Cardiac muscle cell (in vitro differentiated cells and primary cell): ENCODE data around the gene ARHGAP10. TPM values are rescaled to one million over a fixed set of nuclear protein-coding genes. Genes with fewer than 3 reads are reported as not detected.

ENCODE experiments used
- DNase-seq, 2 donors: peaks; one replicate each; pipeline versions ENCODE4 v3.0.0 to v3.0.0-alpha.2; 2010 to 2017; ENCODE audit warnings: low read depth in 1 of 2, low spot score in 1 of 2
- H3K27ac ChIP-seq: fragments of 200-600 bp; sonication (generic); 2 replicates; pipeline ENCODE4 v1.5.1; 2016
- H3K27me3 ChIP-seq: fragments of 200-600 bp; sonication (generic); 2 replicates; pipeline ENCODE4 v1.6.0; 2016; ENCODE audit warnings: control low read depth
- H3K36me3 ChIP-seq: fragments of 200-600 bp; sonication (generic); 2 replicates; pipeline ENCODE4 v1.5.1; 2016; ENCODE audit warnings: control low read depth
- H3K4me1 ChIP-seq: fragments of 200-600 bp; sonication (generic); 2 replicates; pipeline ENCODE4 v1.8.1; 2017; ENCODE audit warnings: low read depth, mild to moderate bottlenecking, mixed run types
- H3K4me3 ChIP-seq: fragments of 200-600 bp; sonication (generic); 2 replicates; pipeline ENCODE4 v1.5.1; 2016; ENCODE audit warnings: mild to moderate bottlenecking
- H3K9me3 ChIP-seq: fragments of 200-600 bp; sonication (generic); 2 replicates; pipeline ENCODE4 v1.5.1; 2017; ENCODE audit warnings: low read depth, mild to moderate bottlenecking, control low read depth
- polyA plus RNA-seq: library from polyadenylated mRNA; unstranded; fragments of >200 nt; fragmentation: Nextera tagmentation; extraction: Ambion mirVana; gene quantifications from 2 replicates; pipeline ENCODE4 v1.2.1, GENCODE V29; 2016
- total RNA-seq: library from RNA; depleted of rRNA; stranded (reverse); fragments of >200 nt; gene quantifications from 2 replicates; pipeline ENCODE4 v1.2.3, GENCODE V29; 2016
- TF ChIP-seq, protein P1 (sequence below): IDR thresholded peaks from 2 replicates; pipeline ENCODE4 v1.5.1; 2012; ENCODE audit warnings: low read depth, mild to moderate bottlenecking, low read length

Gene ARHGAP10
- total and polyA plus RNA-seq, 2 experiments from 2014 or later: 12.1 to 15.0 TPM

DNA sequence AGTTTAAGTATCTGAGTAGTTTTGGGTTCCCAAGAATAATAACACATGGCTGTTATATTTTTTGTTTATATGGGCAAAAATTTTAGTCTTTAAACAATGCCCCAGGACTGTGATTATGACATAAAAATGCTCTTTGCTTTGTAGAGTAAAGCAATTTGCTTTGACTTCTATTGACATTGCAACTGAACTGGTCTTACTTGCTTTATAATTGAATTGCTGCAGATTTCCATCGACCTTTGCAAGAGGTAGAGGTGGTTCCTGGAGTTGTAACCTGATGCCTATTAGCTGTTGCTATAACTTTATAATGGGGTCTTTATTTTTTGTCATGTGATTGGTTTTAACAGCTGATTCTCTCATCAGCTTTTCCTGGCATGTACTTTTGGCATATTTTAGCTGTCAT, 302.9 kb downstream of the ARHGAP10 start:
- DNase-seq: no peak
- no peaks in the 10 kb centered on the region for H3K27me3 ChIP-seq
- H3K9me3 ChIP-seq: no peaks in the 10 kb centered on the region
- H3K27ac ChIP-seq: no peak overlapping the region
- TF ChIP-seq, protein P1, sequence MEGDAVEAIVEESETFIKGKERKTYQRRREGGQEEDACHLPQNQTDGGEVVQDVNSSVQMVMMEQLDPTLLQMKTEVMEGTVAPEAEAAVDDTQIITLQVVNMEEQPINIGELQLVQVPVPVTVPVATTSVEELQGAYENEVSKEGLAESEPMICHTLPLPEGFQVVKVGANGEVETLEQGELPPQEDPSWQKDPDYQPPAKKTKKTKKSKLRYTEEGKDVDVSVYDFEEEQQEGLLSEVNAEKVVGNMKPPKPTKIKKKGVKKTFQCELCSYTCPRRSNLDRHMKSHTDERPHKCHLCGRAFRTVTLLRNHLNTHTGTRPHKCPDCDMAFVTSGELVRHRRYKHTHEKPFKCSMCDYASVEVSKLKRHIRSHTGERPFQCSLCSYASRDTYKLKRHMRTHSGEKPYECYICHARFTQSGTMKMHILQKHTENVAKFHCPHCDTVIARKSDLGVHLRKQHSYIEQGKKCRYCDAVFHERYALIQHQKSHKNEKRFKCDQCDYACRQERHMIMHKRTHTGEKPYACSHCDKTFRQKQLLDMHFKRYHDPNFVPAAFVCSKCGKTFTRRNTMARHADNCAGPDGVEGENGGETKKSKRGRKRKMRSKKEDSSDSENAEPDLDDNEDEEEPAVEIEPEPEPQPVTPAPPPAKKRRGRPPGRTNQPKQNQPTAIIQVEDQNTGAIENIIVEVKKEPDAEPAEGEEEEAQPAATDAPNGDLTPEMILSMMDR: no peak
- no peak overlapping the region for H3K4me3 ChIP-seq
- no peaks in the 10 kb centered on the region for H3K4me1 ChIP-seq
- H3K36me3 ChIP-seq: no peaks in the 10 kb centered on the region

DNA sequence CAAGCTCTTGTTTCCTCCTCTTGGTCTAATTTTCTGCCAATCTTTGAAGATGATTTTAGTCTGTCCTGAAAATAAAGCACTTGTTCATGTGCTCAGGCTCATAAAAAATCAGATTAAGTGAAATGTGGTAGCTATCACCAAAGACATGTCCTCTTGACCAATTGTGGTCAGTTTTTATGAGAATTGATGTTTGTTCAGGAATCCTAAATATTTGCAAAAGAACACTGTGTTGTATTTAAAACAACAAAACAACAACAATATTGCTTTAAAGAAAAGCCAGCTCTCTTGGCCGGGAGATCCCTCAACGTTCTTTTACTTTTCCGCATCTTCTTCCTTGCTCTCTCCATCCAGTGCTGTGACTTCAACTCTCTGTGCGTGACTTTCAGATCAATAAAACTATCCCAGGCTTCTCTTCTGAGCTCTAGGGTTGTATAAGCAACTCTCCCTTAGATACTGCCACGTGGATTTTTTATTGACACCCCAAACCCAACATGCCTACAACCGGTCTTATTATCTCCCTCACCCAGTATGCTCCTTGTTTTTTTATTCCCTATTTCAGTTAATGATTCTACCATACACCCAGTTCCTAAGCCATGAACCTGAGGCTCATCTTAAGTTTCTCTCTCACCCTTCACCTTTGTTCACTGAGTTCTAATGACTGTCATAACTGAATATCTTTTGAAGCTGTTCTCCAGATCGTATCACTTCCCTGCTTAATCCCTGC, 309.9 kb downstream of the ARHGAP10 start:
- no peaks in the 10 kb centered on the region for H3K4me1 ChIP-seq
- H3K9me3 ChIP-seq: no peaks in the 10 kb centered on the region
- no peaks in the 10 kb centered on the region for H3K27me3 ChIP-seq
- no peak for DNase-seq
- no peak overlapping the region for H3K4me3 ChIP-seq
- no peak overlapping the region for H3K27ac ChIP-seq
- TF ChIP-seq, protein P1: no peak
- H3K36me3 ChIP-seq: no peaks in the 10 kb centered on the region

DNA sequence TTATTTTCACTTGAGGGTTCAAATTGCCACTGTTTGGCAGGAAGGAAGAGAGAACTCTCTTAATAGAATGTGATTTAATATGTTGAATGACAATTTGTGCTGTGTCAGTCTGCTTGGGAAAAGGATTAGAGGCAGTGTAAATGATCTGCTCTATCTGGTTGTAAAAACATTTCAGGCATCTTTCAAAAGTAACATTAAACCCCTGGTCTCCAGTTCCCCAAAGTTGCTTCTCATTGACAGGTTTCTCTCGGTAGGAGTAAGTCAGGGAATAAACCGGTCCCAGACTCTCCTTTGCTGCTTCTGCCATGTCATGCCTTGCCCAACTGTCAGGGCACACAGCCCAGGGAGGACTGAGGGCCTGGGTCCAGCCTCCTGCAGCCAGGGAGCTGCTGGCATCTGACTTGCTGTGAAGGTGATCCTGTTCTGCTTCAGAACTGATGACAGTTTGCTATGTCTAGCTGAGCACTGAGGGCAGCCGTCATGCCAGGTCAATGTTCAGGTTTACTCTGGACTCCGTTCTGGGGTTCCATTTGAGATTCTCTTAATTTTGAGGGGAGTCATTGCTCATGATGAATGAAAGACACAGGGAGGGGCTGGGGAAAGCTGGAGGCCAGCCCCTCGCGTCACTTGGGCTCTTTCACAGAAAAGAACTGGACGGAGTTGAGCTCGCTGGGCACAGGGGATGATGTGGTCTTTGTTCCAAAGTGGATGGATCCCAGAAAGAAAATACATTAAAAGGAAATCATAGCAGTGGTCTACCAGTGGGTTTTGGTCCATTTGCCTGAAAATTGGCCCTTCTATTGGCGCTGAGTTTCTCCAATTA, 312.4 kb downstream of the ARHGAP10 start:
- Histone ChIP-seq H3K4me1 (peaks cover 7% of the 10 kb centered on the region), H3K36me3 (no peaks in the 10 kb centered on the region), H3K27me3 (no peaks in the 10 kb centered on the region), H3K27ac (no peak overlapping the region), H3K9me3 (no peaks in the 10 kb centered on the region), H3K4me3 (no peak overlapping the region)
- TF ChIP-seq, protein P1: no peak
- DNase-seq: no peak

DNA sequence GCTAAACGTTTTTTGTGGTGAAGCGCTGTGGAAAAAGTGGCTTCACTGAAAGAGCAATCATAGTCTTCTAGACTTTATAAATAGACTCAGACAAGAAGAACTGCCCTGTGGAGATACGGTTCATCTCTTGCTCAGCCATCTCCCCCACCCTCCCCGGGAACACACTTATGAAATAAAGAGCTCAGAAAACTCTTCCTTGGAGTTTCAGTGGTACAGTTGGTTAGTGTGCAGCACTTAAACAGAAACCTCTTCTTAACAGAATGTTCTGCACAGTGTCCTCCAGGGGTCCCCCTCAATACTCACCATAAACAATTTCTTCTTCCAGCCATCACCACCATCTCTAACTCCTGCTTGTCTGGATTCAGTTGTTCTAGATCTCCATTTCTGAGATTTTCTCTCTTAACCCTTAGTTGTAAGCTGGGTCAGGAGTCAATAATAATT, 313.0 kb downstream of the ARHGAP10 start:
- TF ChIP-seq, protein P1: no peak
- peaks cover 7% of the 10 kb centered on the region for H3K4me1 ChIP-seq
- DNase-seq: peak in 1 of 2 donors; percentile 25
- H3K9me3 ChIP-seq: no peaks in the 10 kb centered on the region
- no peak overlapping the region for H3K27ac ChIP-seq
- H3K4me3 ChIP-seq: no peak overlapping the region
- H3K36me3 ChIP-seq: no peaks in the 10 kb centered on the region
- H3K27me3 ChIP-seq: no peaks in the 10 kb centered on the region

DNA sequence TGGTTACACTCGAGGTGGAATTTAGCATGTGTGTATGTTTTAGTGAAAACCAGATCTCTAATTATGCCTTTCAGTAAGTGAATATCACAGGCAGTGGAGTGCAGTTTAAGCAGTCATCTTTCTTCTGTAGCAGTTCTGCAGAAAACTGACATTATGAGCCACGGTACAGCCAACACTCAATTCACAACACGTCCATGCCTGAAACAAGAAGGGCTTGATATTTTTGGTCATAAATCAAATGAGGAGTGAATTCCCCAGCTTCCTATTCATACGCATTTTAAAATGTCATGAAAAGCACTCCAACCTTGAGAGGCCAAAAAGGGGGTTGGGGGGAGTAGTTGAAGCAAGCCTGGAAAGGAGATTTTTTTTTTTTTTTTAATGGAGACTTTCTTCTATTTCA, 316.7 kb downstream of the ARHGAP10 start:
- Histone ChIP-seq H3K4me3 (no peak overlapping the region), H3K9me3 (no peaks in the 10 kb centered on the region), H3K36me3 (no peaks in the 10 kb centered on the region), H3K27ac (no peak overlapping the region), H3K27me3 (no peaks in the 10 kb centered on the region), H3K4me1 (peaks cover 7% of the 10 kb centered on the region)
- DNase-seq: no peak
- TF ChIP-seq, protein P1: no peak
